ENCODE data around the gene HTR4. TPM values are rescaled to one million over a fixed set of nuclear protein-coding genes. Genes with fewer than 3 reads are reported as not detected.
"Not testable (repeated sequence)": the region's sequence is repeated elsewhere in the genome, so short reads cannot be mapped to it uniquely, and the experiment has no call there.

The HTR4 gene
- total RNA-seq, 2 experiments from 2014 or later, result not detected

DNA sequence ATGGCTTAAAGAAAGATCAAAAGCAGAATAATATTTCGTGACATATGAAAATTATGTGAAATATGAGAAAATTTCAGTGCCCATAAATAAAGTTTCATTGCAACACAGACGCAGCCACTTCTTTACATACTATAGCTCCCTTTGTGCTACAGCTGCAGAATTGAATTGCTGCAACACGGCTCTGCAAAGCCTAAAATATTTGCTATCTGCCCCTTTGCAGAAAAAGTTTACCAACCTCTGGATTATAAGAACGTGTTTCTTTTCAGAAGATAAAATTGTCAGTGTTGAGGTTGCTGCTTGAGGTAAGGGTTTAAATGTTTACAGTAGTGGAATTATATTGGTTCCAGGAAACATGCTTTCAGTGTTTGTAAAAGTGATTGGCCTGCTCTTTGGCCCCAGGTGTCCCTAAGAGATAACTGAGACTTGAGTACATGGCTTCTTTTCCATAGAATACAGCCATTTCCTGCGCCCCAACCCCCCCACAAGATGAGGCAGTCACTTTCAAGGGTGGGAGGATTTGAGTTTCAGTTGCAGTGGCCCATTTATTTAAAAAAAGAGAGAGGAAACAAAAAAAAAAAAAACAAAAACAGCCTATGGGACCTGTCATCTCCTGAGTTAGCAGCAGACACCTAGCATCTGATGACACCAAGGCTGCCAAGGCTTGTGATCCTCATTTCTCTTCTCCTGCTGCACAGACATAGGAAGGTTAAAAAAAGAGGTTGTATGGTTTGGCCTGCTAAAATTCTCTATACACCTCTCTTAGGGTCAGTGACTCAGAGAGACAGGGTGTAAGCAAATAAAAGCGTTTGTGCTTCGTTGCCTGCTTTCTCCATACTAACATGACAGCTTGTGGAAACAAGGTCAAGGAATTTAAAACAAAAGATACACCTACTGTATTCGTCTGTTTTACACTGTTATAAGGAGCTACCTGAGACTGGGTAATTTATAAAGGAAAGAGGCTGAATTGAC is 28.0 kb upstream of the HTR4 start:
- no TSS peak for BruUV-seq (replicated peaks)
- DNase-seq (ENCODE audit: low spot score), result no peak
- Histone ChIP-seq H3K27ac (ENCODE audit: low read depth, low read length, poor library complexity, severe bottlenecking) (no peak overlapping the region), H3K36me3 (ENCODE audit: insufficient read depth, low read length) (no peaks in the 10 kb centered on the region), H2AFZ (ENCODE audit: low read length) (no peak overlapping the region), H3K9me3 (ENCODE audit: low read length) (no peaks in the 10 kb centered on the region), H3K9me2 (ENCODE audit: insufficient read depth, low read length) (no peaks in the 10 kb centered on the region), H4K20me1 (ENCODE audit: insufficient read depth, low read length) (no peaks in the 10 kb centered on the region), H3K79me2 (ENCODE audit: insufficient read depth, low read depth, low read length) (no peaks in the 10 kb centered on the region), H3K4me3 (ENCODE audit: low read depth, low read length, poor library complexity, severe bottlenecking) (no peak overlapping the region), H3K4me2 (ENCODE audit: low read length) (no peak overlapping the region), H3K4me1 (ENCODE audit: insufficient read depth, low read length, poor library complexity, severe bottlenecking) (no peaks in the 10 kb centered on the region)
- intact Hi-C loops (cut with micrococcal nuclease; ENCODE audit: unreplicated experiment), result no loop called here
- ChIA-PET CTCF (ENCODE audit: unreplicated experiment) (no interaction called here), POLR2A (no interaction called here)
- TF ChIP-seq EZH2phosphoT487 (IDR thresholded peaks at IDR 0.05; ENCODE audit: borderline replicate concordance, low read depth, low read length), result no peak
- TF ChIP-seq, protein P1, sequence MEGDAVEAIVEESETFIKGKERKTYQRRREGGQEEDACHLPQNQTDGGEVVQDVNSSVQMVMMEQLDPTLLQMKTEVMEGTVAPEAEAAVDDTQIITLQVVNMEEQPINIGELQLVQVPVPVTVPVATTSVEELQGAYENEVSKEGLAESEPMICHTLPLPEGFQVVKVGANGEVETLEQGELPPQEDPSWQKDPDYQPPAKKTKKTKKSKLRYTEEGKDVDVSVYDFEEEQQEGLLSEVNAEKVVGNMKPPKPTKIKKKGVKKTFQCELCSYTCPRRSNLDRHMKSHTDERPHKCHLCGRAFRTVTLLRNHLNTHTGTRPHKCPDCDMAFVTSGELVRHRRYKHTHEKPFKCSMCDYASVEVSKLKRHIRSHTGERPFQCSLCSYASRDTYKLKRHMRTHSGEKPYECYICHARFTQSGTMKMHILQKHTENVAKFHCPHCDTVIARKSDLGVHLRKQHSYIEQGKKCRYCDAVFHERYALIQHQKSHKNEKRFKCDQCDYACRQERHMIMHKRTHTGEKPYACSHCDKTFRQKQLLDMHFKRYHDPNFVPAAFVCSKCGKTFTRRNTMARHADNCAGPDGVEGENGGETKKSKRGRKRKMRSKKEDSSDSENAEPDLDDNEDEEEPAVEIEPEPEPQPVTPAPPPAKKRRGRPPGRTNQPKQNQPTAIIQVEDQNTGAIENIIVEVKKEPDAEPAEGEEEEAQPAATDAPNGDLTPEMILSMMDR (conservative IDR thresholded peaks at IDR 0.05; ENCODE audit: low read length), result no peak

DNA sequence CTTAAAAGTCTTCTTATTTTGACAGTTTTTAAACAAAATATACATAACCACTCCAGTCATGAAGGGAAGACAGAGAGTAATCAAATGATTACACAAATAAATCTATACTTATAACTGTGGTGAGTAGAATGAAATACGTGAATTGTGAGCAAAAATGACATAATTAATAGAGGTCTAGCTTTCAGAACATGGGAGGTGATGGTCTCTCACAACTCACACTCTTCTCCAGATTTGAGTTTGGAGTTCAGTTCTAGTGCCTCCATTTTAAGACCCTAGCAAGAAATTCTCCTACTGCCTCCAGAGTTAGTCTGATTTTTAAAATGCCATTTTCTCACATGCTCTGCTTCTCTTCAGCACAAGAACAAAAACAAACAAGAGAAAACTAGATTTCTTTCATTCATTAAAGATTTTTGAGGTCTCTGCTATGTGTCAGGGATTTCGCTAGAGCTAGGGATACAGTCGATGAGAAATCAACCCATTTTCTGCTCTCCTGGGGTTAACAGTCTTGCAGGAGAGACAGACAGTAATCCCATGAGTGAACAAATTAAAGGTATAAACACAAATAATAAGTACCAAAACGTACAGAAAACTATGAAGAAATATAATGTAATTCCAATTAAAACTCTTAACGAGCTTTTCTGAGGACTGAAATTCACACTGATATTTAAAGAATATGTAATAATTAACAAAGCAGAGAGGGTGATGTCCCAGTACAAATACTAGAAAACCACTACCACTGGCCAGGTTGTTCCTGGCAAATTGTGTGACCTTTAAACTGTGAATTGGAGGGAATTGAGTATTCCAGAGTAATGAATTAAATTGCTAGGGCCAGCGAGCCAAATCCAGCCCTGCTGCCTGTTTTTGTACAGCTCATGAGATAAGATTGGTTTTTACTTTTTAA is 27.1 kb upstream of the HTR4 start:
- H3K4me2 ChIP-seq (ENCODE audit: low read length), result no peak overlapping the region
- H3K79me2 ChIP-seq (ENCODE audit: insufficient read depth, low read depth, low read length), result no peaks in the 10 kb centered on the region
- intact Hi-C loops (cut with micrococcal nuclease; ENCODE audit: unreplicated experiment), result no loop called here
- H3K27ac ChIP-seq (ENCODE audit: low read depth, low read length, poor library complexity, severe bottlenecking), result no peak overlapping the region
- CTCF ChIA-PET (ENCODE audit: unreplicated experiment), result no interaction called here
- no peaks in the 10 kb centered on the region for H3K36me3 ChIP-seq (ENCODE audit: insufficient read depth, low read length)
- no TSS peak for BruUV-seq (replicated peaks)
- no peak for DNase-seq (ENCODE audit: low spot score)
- no peaks in the 10 kb centered on the region for H4K20me1 ChIP-seq (ENCODE audit: insufficient read depth, low read length)
- no peak overlapping the region for H2AFZ ChIP-seq (ENCODE audit: low read length)
- no peaks in the 10 kb centered on the region for H3K9me3 ChIP-seq (ENCODE audit: low read length)
- POLR2A ChIA-PET, result no interaction called here
- H3K4me1 ChIP-seq (ENCODE audit: insufficient read depth, low read length, poor library complexity, severe bottlenecking), result no peaks in the 10 kb centered on the region
- H3K4me3 ChIP-seq (ENCODE audit: low read depth, low read length, poor library complexity, severe bottlenecking), result no peak overlapping the region
- TF ChIP-seq EZH2phosphoT487 (IDR thresholded peaks at IDR 0.05; ENCODE audit: borderline replicate concordance, low read depth, low read length), result no peak
- TF ChIP-seq, protein P1 (conservative IDR thresholded peaks at IDR 0.05; ENCODE audit: low read length), result no peak
- no peaks in the 10 kb centered on the region for H3K9me2 ChIP-seq (ENCODE audit: insufficient read depth, low read length)

DNA sequence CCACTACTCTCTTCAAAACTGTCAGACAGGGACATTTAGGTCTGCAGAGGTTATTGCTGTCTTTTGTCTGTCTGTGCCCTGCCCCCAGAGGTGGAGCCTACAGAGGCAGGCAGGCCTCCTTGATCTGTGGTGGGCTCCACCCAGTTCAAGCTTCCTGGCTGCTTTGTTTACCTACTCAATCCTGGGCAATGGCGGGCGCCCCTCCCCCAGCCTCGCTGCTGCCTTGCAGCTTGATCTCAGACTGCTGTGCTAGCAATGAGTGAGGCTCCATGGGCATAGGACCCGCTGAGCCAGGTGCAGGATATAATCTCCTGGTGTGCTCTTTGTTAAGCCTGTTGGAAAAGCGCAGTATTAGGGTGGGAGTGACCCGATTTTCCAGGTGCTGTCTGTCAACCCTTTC is 19.4 kb upstream of the HTR4 start:
- intact Hi-C loops (cut with micrococcal nuclease; ENCODE audit: unreplicated experiment), result not testable (repeated sequence)

More for the DNA sequence above, 19.4 kb upstream of the HTR4 start:
- H3K36me3 ChIP-seq (ENCODE audit: insufficient read depth, low read length); H3K9me3 ChIP-seq (ENCODE audit: low read length); DNase-seq (ENCODE audit: low spot score); BruUV-seq (replicated peaks); H3K4me2 ChIP-seq (ENCODE audit: low read length); POLR2A ChIA-PET; H4K20me1 ChIP-seq (ENCODE audit: insufficient read depth, low read length); H3K4me1 ChIP-seq (ENCODE audit: insufficient read depth, low read length, poor library complexity, severe bottlenecking); H2AFZ ChIP-seq (ENCODE audit: low read length); H3K4me3 ChIP-seq (ENCODE audit: low read depth, low read length, poor library complexity, severe bottlenecking); H3K27ac ChIP-seq (ENCODE audit: low read depth, low read length, poor library complexity, severe bottlenecking); H3K79me2 ChIP-seq (ENCODE audit: insufficient read depth, low read depth, low read length); CTCF ChIA-PET (ENCODE audit: unreplicated experiment); H3K9me2 ChIP-seq (ENCODE audit: insufficient read depth, low read length): not testable (repeated sequence)
